Epithelial cell of prostate (primary cell): Measurements from ENCODE around the gene PSTK.

Experiments used
- DNase-seq: peaks from one replicate; pipeline ENCODE4 v3.0.0-alpha.2; 2011; ENCODE audit warnings: low read depth, low spot score
- H3K27ac ChIP-seq: fragments of 450-650 bp; 2 replicates; pipeline ENCODE4 v1.5.1; 2017; ENCODE audit warnings: mild to moderate bottlenecking

The PSTK gene

GRCh38 chr10:122988501-122988900 is 8.3 kb downstream of the PSTK start:
- no peak for DNase-seq
- no peak overlapping the region for H3K27ac ChIP-seq

- no peak overlapping the region for H3K27ac ChIP-seq
These were observed 10.1 kb downstream of the PSTK start for GRCh38 chr10:122990278-122990677.

DNA sequence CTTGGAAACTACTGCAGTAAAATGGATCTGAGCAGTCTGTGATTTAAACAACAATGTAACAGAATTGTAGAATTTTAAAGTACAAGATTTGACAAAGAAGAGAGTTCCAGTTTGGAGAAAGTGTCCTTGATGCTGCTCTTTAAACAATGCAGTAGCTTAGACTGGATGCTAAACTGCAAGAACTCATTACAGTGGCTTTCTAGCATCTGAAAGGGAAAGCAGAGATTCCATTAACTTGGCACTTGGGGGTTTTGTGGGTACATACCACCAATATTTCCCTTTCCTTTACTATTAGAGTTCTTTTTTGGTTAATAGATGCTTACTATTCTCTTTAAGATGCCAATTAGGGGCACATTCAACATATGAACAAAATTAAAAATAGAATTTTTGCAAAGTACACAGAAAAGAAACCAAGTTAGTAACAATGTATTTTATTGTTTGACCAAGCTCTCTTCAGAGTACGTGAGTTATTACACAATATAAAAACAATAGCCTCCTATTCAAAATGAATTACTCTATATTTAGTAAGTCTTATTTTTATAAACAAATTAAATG is 11.9 kb downstream of the PSTK start:
- H3K27ac ChIP-seq: no peak overlapping the region
- no peak for DNase-seq

More at GRCh38 chr10:122990278-122990677, 10.1 kb downstream of the PSTK start:
- DNase-seq: no peak

DNA sequence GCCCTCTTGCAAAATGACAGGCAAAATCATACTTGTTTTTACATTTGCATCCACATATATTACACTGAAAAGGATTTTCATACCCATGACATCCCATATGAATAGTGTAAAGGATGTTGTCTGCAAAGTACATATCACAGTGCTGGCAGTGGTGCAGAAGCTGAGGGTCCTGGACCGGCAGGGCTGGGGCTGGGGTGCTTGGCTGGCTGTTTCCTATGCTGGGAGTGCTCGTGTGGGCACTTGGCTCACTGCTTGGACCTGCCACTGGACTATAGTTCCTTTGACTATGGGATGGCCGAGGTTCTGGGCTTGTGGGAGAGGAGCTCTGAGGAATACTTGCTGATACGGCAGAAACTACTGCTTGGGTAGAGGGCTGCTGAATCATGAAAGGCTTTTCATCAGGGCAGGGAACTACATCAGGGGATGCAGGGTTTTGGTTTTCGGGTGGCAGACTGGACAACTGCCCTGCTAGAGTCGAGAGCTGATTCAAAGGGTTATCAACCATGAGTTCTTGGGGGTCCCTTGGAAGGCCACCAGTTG is 13.7 kb downstream of the PSTK start:
- DNase-seq: no peak
- H3K27ac ChIP-seq: no peak overlapping the region

- H3K27ac ChIP-seq: no peak overlapping the region
- DNase-seq: no peak
These were observed 15.7 kb downstream of the PSTK start for GRCh38 chr10:122995936-122996335.

GRCh38 chr10:122997864-122998263 is 17.7 kb downstream of the PSTK start:
- no peak for DNase-seq
- H3K27ac ChIP-seq: no peak overlapping the region

DNA sequence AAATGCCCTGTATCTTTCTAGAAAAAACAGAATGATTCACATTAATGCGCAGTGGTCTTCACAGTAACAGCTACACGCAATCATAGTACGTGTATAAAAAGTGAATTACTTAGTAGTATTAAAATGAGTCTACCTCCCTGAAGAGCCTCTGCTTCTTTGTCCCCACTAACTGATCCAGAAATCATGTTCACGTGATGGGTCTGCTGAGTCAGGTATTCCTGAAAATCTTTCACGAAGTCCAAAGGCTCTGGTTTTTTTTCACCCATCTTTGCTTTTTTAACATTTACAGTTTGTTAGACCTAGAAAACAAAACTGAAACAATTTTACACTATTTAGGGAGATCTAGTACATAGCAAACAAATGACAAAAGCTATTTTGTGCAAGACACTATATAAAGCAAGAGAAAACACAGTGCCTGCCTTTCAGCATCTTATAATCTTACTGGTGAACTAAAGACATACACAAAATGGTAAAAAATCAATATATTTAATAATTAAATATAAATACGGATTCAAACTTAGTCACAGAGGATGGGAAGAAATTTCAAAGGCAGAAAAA is 18.2 kb downstream of the PSTK start:
- DNase-seq: no peak

DNA sequence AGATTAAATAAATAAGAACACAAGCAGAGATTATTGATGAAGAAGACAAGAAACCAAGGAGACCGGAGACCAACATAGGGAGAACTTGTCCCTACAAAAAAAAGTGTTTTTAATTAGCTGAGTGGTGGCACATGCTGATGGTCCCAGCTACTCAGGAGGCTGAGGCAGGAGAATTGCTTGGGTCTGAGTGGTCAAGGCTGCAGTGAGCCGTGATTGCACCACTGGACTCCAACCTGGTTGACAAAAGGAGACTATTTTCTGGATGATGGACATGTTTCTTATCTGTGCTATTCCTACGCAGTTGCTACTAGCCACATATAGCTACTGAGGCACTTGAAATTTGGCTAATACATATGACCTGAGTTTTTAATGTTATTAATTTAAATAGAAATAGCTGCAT is 18.7 kb downstream of the PSTK start:
- DNase-seq: no peak
- no peak overlapping the region for H3K27ac ChIP-seq

More for the DNA sequence above, 18.2 kb downstream of the PSTK start:
- no peak overlapping the region for H3K27ac ChIP-seq

- DNase-seq: no peak
These were observed 19.1 kb downstream of the PSTK start for GRCh38 chr10:122999347-122999746.

GRCh38 chr10:123000155-123000554 is 20.0 kb downstream of the PSTK start:
- DNase-seq: no peak
- H3K27ac ChIP-seq: no peak overlapping the region

More at GRCh38 chr10:122999347-122999746, 19.1 kb downstream of the PSTK start:
- no peak overlapping the region for H3K27ac ChIP-seq

DNA sequence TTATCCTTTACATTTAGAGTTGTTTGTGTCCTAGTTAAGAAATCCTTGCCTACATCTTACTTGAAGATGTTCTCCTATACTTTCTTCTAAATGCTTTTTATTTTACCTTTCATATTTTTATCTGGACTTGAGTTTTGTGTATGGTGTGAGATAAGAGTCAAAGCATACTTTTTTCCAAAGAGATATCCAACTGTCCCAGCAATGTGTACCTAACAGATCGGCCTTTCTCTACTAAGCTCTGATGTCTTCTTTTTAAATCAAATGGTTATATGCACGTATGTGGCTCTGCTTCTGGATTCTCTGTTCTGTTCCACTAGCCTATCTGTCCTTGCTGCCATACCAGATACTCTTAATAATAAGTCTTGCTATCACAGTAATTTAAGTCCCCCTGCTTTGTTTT is 21.2 kb downstream of the PSTK start:
- DNase-seq: no peak
- H3K27ac ChIP-seq: no peak overlapping the region

GRCh38 chr10:123004298-123004697 is 24.1 kb downstream of the PSTK start:
- no peak for DNase-seq
- no peak overlapping the region for H3K27ac ChIP-seq

DNA sequence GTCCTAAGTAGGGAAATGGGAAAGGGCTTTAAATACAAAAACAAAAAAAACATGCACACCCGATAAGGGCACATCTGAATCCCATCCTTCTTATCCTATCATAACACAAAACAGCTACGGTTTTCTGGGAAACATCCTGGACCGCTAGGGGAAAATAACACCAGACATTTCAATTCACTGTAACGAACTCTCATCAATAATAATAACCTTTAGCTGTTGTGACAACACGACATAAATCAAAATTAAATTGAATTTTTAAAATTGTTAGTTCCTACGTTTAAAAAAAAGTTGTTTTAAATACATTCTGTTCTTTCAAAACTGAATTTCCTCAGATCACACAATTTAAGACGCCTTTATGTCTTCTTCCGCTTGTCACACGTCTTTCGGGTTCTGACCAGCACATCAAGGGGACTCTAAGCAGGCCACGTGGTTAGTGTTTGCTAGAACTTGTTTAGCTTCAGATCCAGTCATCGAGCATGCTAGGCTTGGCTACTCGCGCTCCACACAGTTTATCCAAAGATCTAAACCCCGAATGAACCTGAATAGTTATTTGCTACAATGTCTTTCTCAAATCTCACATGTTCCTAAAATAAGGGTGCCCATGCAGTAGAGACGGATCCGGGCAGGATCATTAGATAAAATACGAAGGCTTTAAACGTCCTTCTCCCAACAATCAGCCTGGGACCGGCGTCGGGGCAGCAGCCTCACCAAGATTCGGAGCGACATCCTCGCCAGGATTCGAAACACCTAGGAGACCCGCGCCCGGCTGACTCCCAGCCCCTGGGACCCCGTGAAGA is 27.6 kb downstream of the PSTK start:
- H3K27ac ChIP-seq: peak overlapping the region; percentile 56
- peak; percentile 41 for DNase-seq

DNA sequence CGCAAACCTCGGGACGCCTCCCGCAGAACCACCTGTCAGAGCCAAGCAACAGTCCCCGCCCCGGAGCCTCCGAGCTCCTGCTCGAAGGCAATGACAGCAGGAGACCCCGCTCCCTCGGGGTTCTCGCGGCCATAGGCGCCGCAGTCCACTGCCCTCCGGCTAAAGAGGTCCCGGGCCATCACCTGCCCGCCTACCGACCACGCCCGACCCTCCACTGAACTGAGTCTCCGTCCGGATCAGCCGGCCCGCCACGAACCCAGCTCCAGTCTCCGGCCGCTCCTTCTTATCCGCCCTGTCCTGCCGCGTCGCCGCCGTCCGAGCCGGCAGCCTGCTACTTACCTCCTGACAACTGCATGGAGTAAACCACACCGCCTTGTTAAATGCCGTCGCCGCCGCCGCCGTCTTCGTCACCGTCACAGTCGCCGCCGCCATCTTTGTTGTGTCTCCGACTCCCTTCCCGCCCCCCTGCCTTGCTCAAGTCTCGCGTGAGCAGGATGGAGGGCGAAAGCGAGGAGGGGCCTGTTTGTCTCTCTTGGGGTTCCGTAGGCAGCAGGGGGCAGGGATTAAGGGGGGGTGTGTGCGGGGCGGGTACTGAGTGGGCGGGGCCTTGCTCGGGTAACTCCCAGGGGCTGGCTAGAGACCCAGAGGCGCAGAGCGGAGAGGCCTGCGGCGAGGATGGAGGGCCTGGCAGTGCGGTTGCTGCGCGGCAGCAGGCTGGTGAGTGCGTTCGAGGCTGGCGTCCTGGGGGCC is 28.3 kb downstream of the PSTK start, which contains the start of the genes ACADSB and IKZF5:
ACADSB (plus strand) TSS at position 652 of the 750 bp plus-strand sequence; CDS start at position 676, 24 bp downstream.
IKZF5 (minus strand) TSS at position 441 of the 750 bp plus-strand sequence. CDS start 10,170 bp downstream, outside the sequence.
- DNase-seq: peak; percentile 89
- peak within 1 kb of the TSS; percentile 56 for H3K27ac ChIP-seq

DNA sequence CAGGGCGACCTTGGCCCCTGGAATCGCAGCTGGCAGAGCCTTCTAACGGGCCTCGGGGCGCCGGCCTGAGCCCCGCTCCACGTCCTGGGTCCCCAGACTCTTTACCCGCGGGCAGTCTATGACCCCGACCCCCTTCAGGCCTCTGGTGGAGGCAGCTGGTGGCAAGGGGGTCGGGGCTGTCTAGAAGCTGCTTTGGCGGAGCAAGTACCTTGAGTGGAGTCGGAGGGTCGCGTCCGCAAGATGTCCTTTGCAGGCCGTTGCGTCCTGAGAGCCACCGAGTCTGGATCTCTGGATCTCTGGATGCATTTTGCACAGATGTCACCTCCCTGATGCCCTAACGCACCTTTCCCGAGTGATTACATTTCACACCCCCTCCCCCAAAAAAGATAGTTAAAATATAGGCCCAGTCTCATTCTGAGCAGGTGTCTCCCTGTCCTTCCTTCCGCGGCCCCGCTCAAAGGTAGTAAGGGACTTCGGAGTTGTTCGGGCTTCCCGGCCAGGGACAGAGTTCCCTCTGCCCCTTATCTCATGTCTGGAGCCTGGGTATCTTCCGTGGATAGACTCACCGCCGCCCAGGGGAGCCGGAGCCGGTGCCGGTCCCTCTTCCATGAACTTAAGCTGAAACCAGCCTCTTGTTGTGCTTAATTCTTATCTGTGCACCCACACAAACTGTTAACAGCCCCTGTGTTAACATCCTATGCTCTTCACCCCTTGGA is 29.1 kb downstream of the PSTK start:
- DNase-seq: no peak

DNA sequence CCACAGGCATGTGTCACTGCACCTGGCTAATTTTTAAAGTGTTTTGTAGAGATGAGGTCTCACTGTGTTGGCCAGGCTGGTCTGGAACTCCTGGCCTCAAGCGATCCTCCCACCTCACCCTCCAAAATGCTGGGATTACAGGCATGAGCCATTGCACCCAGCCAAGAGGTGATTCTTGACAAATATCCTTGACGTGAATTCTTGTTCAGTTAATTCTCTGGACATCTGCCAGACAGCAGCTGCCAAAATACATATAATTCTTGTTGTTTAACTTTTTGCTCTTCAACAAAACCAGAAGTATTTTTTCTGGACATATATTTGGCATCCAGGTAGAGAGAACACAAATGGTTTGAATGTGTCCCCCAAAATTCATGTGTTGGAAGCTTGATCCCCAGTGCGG is 31.8 kb downstream of the PSTK start:
- no peak for DNase-seq
- no peak overlapping the region for H3K27ac ChIP-seq

More for the DNA sequence above, 29.1 kb downstream of the PSTK start:
- no peak overlapping the region for H3K27ac ChIP-seq

GRCh38 chr10:123013456-123014419 is 33.5 kb downstream of the PSTK start:
- DNase-seq: peak; percentile 43

GRCh38 chr10:123014772-123015171 is 34.6 kb downstream of the PSTK start:
- no peak overlapping the region for H3K27ac ChIP-seq

More at GRCh38 chr10:123013456-123014419, 33.5 kb downstream of the PSTK start:
- H3K27ac ChIP-seq: no peak overlapping the region

More at GRCh38 chr10:123014772-123015171, 34.6 kb downstream of the PSTK start:
- no peak for DNase-seq
